ENCODE data around the gene REN. TPM values are rescaled to one million over a fixed set of nuclear protein-coding genes. Genes with fewer than 3 reads are reported as not detected.

Gene REN
- total and polyA plus RNA-seq, 9 of the 15 experiments (the other 6 are each of a cell fraction or from before 2014, with no cell fraction given), result 1.7 to 9.9 (median 3.1) TPM

DNA sequence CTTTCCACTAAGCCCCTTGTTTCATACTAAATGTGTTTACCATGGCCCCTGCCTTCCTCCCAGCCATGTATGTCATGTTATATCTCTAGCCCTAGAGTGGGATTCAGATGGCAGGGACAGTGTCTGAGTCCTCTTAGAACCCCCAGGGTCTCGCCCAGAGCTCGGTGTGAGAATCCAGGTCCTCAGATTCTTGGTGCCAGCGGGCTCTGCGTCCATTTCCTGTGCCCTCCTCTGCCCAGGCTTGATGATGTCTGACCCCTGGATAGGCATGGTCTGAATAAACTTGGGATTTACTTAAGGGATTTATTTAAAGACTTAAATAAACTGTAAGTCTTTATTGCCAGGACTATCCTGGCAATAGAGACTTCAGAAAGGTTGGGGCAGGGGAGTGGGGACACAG, 36.3 kb upstream of the REN start (continued):
- TF ChIP-seq, protein P1, sequence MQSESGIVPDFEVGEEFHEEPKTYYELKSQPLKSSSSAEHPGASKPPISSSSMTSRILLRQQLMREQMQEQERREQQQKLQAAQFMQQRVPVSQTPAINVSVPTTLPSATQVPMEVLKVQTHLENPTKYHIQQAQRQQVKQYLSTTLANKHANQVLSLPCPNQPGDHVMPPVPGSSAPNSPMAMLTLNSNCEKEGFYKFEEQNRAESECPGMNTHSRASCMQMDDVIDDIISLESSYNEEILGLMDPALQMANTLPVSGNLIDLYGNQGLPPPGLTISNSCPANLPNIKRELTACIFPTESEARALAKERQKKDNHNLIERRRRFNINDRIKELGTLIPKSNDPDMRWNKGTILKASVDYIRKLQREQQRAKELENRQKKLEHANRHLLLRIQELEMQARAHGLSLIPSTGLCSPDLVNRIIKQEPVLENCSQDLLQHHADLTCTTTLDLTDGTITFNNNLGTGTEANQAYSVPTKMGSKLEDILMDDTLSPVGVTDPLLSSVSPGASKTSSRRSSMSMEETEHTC (IDR thresholded peaks at IDR 0.05), result no peak
- TF ChIP-seq DDX20 (tag; IDR thresholded peaks at IDR 0.05; ENCODE audit: low read depth) (no peak), SAFB2 (IDR thresholded peaks at IDR 0.05; ENCODE audit: borderline replicate concordance, low read depth, low read length, severe bottlenecking) (no peak)

DNA sequence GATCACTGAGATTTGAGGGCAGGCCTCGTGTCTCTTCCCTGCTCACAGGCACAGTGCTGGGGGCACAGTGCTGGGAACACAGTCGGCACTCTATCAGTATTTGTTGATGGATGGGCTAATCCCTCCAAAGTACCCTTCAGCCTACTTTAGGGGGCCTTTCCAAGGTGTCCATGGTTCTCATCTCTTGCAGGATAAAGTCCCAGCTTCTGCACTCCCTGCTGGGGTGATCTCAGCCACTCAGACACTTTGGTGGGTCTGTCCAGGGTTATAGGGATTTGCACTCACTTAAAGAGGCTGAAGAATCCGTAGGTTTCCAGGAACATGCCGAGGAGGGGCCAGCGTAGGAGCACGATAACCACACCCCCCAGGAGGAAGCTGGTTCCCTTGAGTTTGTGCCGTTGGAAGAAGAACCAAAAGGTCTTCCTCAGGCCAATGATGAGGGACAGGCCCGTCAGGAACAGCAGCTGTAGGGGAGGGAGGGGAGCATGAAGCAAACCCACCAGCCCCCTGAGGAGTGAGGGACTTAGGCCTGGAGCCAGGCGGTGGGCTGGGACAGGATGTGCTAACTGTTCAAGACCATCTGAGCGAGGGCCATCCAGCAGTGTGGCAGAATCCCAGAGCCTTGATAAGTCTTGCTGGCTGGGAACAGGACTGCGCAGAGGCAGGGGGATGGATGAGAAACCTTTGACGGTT, 35.4 kb upstream of the REN start:
- 0% methylated on average over 12 of the region's 12 CpGs for WGBS (ENCODE audit: insufficient coverage, low coverage, missing lambda C conversion rate)
- BruUV-seq (replicated peaks), result no TSS peak
- TF ChIP-seq BCL6 (CRISPR knock-in tag; IDR thresholded peaks at IDR 0.05) (no peak), RBM34 (IDR thresholded peaks at IDR 0.05; ENCODE audit: borderline replicate concordance, insufficient read depth, low read length) (no peak), CUX1 (CRISPR knock-in tag; IDR thresholded peaks at IDR 0.05) (no peak), ZNF778 (CRISPR knock-in tag; IDR thresholded peaks at IDR 0.05) (no peak), SIN3A (IDR thresholded peaks at IDR 0.05; ENCODE audit: borderline replicate concordance in 2 of 2, control insufficient read depth in 1 of 2, low read depth in 2 of 2, low read length in 2 of 2) (no peak), CBX8 (IDR thresholded peaks at IDR 0.05; ENCODE audit: borderline replicate concordance, extremely low read depth, low read depth, low read length, poor library complexity, severe bottlenecking) (no peak), HMG20A (CRISPR knock-in tag; conservative IDR thresholded peaks at IDR 0.05) (no peak), SMAD4 (CRISPR knock-in tag; conservative IDR thresholded peaks at IDR 0.05) (no peak)

More for the DNA sequence above, 35.4 kb upstream of the REN start:
- POLR2A ChIA-PET, result no interaction called here
- peaks cover 21 to 72% of the 10 kb centered on the region in 2 experiments for H3K27me3 ChIP-seq (ENCODE audit: control insufficient read depth in 2 of 2, insufficient read depth in 2 of 2, low read length in 2 of 2)
- no peak for ATAC-seq
- no peak overlapping the region for H2AFZ ChIP-seq (ENCODE audit: low read depth, low read length)
- no peaks in the 10 kb centered on the region for H3K4me1 ChIP-seq (replicated peaks in 1 of 2; ENCODE audit: control insufficient read depth in 2 of 2, insufficient read depth in 2 of 2, low read length in 2 of 2)
- intact Hi-C loops (cut with micrococcal nuclease), result no loop called here
- in situ Hi-C loops (cut with MboI), result no loop called here
- no peak overlapping the region for H3K4me2 ChIP-seq (ENCODE audit: insufficient read depth, low read length)
- H3K36me3 ChIP-seq (ENCODE audit: control insufficient read depth, insufficient read depth, low read length), result no peaks in the 10 kb centered on the region
- no peak overlapping the region for H3K4me3 ChIP-seq
- no peak overlapping the region for H3K9ac ChIP-seq (ENCODE audit: insufficient read depth in 1 of 2, low read depth in 2 of 2, low read length in 2 of 2)
- no peaks in the 10 kb centered on the region for H3K9me3 ChIP-seq (replicated peaks; ENCODE audit: control insufficient read depth, insufficient read depth, low read depth, low read length)
- no peak for DNase-seq (ENCODE audit: extremely low read depth in 1 of 4, low spot score in 3 of 4)
- H3K9me1 ChIP-seq (ENCODE audit: control insufficient read depth, insufficient read depth, low read length), result no peaks in the 10 kb centered on the region
- no peaks in the 10 kb centered on the region for H4K20me1 ChIP-seq (replicated peaks; ENCODE audit: control insufficient read depth, insufficient read depth, low read length)
- H3K27ac ChIP-seq (ENCODE audit: extremely low read depth, low read depth, low read length), result no peak overlapping the region
- H3K79me2 ChIP-seq (ENCODE audit: control insufficient read depth, insufficient read depth, low read length), result no peaks in the 10 kb centered on the region
- CTCF ChIA-PET (ENCODE audit: low intra/inter-chr PET ratio), result interaction anchor here (0.6 kb wide), 1 partner anchor 37 kb away, joined by 4 read pairs; no protein-coding TSS in a partner anchor
- no peak for FAIRE-seq

Measured in K562 (cell line).